BLaER1 (cell line): ENCODE results near the gene OR56A4.

Source experiments
- H3K27ac ChIP-seq: shearing (Covaris generic); formaldehyde crosslinking; 2 replicates; pipeline ENCODE4 v1.8.1; 2022
- H3K27me3 ChIP-seq: shearing (Covaris generic); formaldehyde crosslinking; 2 replicates; pipeline ENCODE4 v1.8.1; 2022
- H3K36me3 ChIP-seq: shearing (Covaris generic); formaldehyde crosslinking; 2 replicates; pipeline ENCODE4 v1.8.1; 2022
- H3K4me1 ChIP-seq: shearing (Covaris generic); formaldehyde crosslinking; 2 replicates; pipeline ENCODE4 v1.8.1; 2022
- H3K4me2 ChIP-seq: shearing (Covaris generic); formaldehyde crosslinking; 2 replicates; pipeline ENCODE4 v1.8.1; 2022
- H3K4me3 ChIP-seq: shearing (Covaris generic); formaldehyde crosslinking; 2 replicates; pipeline ENCODE4 v1.8.1; 2022
- H3K9ac ChIP-seq: shearing (Covaris generic); formaldehyde crosslinking; 2 replicates; pipeline ENCODE4 v1.8.1; 2022
- H3K9me3 ChIP-seq: shearing (Covaris generic); formaldehyde crosslinking; 2 replicates; pipeline ENCODE4 v1.8.1; 2022
- H4K20me1 ChIP-seq: shearing (Covaris generic); formaldehyde crosslinking; 2 replicates; pipeline ENCODE4 v1.8.1; 2022
- Cebpa-rat ChIP-seq: shearing (Covaris generic); IDR thresholded peaks from 2 replicates; pipeline ENCODE4 v1.8.1; 2022

Gene OR56A4, protein sequence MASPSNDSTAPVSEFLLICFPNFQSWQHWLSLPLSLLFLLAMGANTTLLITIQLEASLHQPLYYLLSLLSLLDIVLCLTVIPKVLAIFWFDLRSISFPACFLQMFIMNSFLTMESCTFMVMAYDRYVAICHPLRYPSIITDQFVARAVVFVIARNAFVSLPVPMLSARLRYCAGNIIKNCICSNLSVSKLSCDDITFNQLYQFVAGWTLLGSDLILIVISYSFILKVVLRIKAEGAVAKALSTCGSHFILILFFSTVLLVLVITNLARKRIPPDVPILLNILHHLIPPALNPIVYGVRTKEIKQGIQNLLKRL

DNA sequence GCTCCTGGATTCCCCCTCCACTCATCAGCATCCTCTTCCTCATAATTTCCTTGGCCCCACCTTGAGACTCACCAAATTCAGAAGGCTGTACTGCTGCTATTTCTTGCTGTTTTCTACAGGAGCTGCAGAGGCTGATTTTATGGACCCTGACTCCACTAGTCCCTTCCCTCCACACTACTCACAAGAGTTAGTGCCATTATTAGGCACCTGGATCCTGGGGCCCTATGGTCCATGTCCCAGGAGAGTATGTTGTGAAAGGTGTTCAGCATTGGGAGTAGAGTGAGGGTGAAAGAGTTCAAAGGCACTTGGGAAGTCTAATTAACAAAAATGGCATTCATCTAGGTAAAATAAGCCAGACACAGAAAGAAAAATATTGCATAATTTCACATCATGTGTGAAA is at the start of gene OR56A4:
OR56A4 (minus strand) TSS at position 101 of the 400 bp plus-strand sequence. CDS start 3,954 bp downstream, outside the sequence.
- Histone ChIP-seq H3K4me3 (no peak within 1 kb of the TSS), H3K4me2 (no peak within 1 kb of the TSS), H3K27me3 (no peaks in the 10 kb centered on the region), H3K9ac (no peak within 1 kb of the TSS), H3K4me1 (no peaks in the 10 kb centered on the region), H4K20me1 (no peaks in the 10 kb centered on the region), H3K27ac (no peak within 1 kb of the TSS), H3K36me3 (no peaks in the 10 kb centered on the region), H3K9me3 (no peaks in the 10 kb centered on the region)
- TF ChIP-seq Cebpa-rat = no peak

DNA sequence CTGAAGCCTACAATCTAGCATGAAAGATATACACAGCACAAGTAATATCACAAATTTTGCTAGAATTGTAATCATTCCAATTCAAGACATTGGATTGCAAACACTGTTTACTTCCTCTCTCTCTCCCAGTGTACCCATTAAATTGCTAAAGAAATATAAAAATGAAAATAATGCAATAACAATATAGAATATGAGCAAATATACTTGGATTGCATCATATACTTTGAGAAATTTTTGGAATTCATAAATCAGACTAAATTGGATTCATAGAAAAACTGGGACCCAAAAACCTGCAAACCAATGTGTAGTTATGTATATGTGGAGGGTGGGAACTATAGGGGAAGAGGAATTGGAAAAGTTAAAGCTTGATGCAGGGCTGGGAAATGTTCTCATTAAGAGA is 48.8 kb upstream of the OR56A4 start:
- H3K4me1 ChIP-seq = no peaks in the 10 kb centered on the region
- H3K27me3 ChIP-seq = no peaks in the 10 kb centered on the region
- no peak overlapping the region for H3K9ac ChIP-seq
- no peaks in the 10 kb centered on the region for H3K9me3 ChIP-seq
- no peak overlapping the region for H3K4me2 ChIP-seq
- no peaks in the 10 kb centered on the region for H3K36me3 ChIP-seq
- H4K20me1 ChIP-seq = no peaks in the 10 kb centered on the region
- TF ChIP-seq Cebpa-rat = no peak
- H3K27ac ChIP-seq = no peak overlapping the region
- no peak overlapping the region for H3K4me3 ChIP-seq

DNA sequence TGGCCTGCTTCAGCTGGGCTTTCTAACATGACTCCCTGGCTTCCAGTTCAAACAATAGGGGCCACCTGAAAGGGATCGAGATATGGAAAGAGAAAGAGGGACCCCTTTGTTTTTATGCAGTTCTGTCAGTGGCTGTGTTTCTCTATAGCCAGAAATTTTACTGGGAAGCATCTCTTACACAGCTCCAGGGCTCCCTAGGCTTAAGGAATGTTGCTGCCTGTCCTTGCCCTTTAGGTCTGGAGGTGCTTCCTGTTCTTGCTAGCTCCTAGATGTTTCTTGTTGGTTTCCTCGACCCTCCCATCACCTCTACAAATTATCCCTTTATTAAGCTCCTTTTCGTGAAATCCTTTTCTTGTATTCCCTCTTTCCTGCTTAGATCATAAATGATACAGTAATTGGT is 45.6 kb upstream of the OR56A4 start:
- Histone ChIP-seq H3K4me2 (no peak overlapping the region), H3K4me1 (peaks cover 7% of the 10 kb centered on the region), H3K36me3 (no peaks in the 10 kb centered on the region), H3K4me3 (no peak overlapping the region), H3K27me3 (no peaks in the 10 kb centered on the region), H3K9me3 (no peaks in the 10 kb centered on the region), H3K27ac (no peak overlapping the region), H4K20me1 (no peaks in the 10 kb centered on the region), H3K9ac (no peak overlapping the region)
- no peak for TF ChIP-seq Cebpa-rat

DNA sequence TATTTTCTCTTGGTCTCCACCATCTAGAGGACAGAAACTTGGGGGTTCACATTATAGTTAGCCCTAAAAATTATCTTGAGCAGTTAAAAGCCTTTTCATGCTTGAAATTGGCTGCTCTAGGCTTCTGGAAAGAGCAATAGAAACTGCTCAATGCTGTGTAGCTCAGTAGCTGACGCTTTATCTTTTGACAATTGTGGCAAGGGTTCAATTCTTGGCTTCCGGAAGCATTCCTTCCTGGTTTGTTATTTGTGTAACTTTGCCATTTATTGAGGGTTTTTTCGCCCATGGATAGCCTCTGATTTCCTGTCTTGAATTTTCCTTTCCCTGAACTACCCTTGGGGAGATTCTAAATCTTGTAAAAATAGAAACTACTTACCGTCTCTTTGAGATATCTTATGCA is 34.1 kb upstream of the OR56A4 start:
- Histone ChIP-seq H3K27me3 (no peaks in the 10 kb centered on the region), H3K4me3 (no peak overlapping the region), H3K4me2 (no peak overlapping the region), H3K4me1 (no peaks in the 10 kb centered on the region), H4K20me1 (no peaks in the 10 kb centered on the region), H3K9ac (no peak overlapping the region), H3K27ac (no peak overlapping the region), H3K9me3 (no peaks in the 10 kb centered on the region), H3K36me3 (no peaks in the 10 kb centered on the region)
- no peak for TF ChIP-seq Cebpa-rat

DNA sequence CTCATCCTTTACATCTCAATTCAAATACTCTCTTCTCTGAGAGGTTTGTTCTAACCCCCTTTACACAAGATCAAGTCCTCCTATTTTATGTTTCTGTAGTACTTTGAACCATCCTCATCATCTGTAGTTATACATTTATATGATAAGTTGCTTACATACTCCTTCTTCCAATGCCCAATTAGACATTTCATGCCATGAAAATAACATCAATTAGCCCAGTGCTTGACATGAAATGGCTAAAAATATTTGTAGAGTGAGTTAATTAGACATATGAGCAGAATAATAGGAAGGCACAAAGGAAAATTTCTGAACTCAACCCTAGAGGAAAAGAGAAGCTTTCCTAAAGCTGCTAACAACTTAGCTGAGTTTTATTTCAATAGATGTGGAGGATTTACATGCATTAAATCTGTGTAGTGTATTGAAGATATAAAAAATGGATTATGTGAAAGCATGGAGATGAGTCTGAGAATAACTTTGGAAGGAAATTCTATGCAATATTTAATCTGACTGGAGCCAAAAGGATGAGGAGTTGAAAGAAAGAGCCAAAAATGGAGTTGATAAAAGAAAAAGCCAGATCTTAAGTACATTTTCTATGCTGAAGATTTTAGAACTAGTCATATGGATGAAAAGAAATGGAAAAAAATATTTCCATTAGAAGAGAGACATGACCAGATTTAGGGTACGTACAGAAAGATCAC is 24.1 kb upstream of the OR56A4 start, which contains the start of gene OR56A1:
OR56A1 (minus strand) TSS at position 51 of the 698 bp plus-strand sequence. CDS start 3,066 bp downstream, outside the sequence.
- Histone ChIP-seq H3K27me3 (no peaks in the 10 kb centered on the region), H3K9ac (no peak within 1 kb of the TSS), H3K4me2 (no peak within 1 kb of the TSS), H4K20me1 (no peaks in the 10 kb centered on the region), H3K36me3 (no peaks in the 10 kb centered on the region), H3K9me3 (no peaks in the 10 kb centered on the region), H3K4me3 (no peak within 1 kb of the TSS), H3K4me1 (no peaks in the 10 kb centered on the region), H3K27ac (no peak within 1 kb of the TSS)
- TF ChIP-seq Cebpa-rat = no peak

DNA sequence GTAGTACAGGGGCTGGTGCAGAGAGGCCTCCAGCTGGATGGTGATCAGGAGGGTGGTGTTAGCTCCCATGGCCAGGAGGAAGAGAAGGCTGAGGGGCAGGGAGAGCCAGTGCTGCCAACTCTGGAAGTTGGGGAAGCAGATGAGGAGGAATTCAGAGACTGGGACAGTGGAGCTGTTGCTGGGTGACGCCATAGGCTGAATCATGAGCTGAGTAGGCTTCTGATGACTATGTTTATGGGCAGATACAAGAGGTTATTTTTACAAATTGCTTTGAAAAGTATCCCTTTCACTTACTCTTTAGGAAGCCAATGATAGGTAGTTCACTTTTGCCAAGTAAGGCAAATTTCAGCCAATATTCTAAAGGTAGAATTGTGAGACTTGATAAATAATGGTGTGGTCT is 20.8 kb upstream of the OR56A4 start:
- Histone ChIP-seq H3K9ac (no peak overlapping the region), H3K9me3 (no peaks in the 10 kb centered on the region), H4K20me1 (no peaks in the 10 kb centered on the region), H3K27ac (no peak overlapping the region), H3K4me1 (no peaks in the 10 kb centered on the region), H3K36me3 (no peaks in the 10 kb centered on the region), H3K4me3 (no peak overlapping the region), H3K4me2 (no peak overlapping the region), H3K27me3 (no peaks in the 10 kb centered on the region)
- TF ChIP-seq Cebpa-rat = no peak

DNA sequence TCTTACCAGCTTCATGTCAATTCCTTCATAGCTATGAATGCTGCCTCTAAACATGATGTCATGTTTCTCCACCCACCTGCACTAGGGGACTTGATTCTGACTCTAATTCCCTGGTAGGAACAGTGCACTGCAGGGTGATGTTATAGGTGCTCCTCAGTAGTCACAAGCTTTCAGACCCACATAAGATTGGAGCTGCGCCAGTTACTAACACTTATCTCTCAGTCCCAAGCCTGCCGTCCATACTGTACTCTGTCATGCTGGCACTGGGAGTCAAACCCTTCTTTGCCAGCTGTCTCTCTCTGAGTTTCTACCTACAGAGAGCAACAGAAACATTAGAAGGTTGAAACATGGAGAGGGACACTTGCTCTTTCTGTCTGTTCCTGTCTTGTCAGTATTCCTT is 18.3 kb upstream of the OR56A4 start:
- no peak for TF ChIP-seq Cebpa-rat

DNA sequence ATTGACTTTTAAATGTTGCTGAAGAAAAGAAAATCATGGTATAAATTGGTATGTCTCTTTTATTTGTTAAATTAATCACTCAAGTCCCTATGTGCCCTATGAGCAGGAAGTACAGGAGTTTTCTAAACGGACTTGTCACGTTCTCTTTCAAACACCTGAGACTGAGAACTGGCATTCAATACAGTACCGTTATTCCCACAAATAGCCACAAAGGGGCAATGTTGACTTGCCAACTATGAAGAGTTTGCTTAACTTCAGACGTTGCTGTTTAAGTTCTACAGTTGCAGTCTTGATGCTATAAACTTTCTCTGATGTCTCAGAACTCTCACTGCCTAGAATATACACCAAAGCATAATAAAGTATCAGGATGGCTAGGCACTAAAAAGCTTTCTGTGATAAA is 16.2 kb upstream of the OR56A4 start:
- Histone ChIP-seq H3K27ac (no peak overlapping the region), H3K4me2 (no peak overlapping the region), H3K36me3 (no peaks in the 10 kb centered on the region), H3K9me3 (no peaks in the 10 kb centered on the region), H3K4me1 (no peaks in the 10 kb centered on the region), H3K9ac (no peak overlapping the region), H4K20me1 (no peaks in the 10 kb centered on the region), H3K4me3 (no peak overlapping the region), H3K27me3 (no peaks in the 10 kb centered on the region)
- no peak for TF ChIP-seq Cebpa-rat

More for the DNA sequence above, 18.3 kb upstream of the OR56A4 start:
- H3K9ac ChIP-seq = no peak overlapping the region
- no peak overlapping the region for H3K27ac ChIP-seq
- no peaks in the 10 kb centered on the region for H3K27me3 ChIP-seq
- no peaks in the 10 kb centered on the region for H4K20me1 ChIP-seq
- H3K4me2 ChIP-seq = no peak overlapping the region
- H3K4me1 ChIP-seq = no peaks in the 10 kb centered on the region
- H3K4me3 ChIP-seq = no peak overlapping the region
- no peaks in the 10 kb centered on the region for H3K9me3 ChIP-seq
- H3K36me3 ChIP-seq = no peaks in the 10 kb centered on the region

DNA sequence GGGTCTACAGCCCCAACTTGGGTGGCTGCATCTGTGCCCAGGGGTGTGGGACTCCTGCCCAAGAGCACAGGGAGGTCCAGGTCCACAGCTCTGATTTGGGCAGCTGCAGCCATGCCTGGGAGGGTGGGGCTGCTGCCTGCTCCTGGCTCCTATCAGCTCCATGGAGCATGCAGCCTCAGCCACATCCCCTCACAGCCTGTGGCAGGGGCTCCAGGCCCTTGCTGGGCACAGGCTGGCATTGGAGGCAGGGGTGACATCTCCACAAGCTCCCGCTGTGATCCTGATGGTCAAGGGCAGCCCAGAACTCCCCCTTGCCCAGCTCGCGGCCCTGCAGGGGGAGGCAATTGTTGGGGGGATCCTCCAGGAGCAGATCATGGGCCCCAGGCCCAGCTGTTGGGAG is 6.3 kb upstream of the OR56A4 start:
- H3K27me3 ChIP-seq = no peaks in the 10 kb centered on the region
- H3K36me3 ChIP-seq = no peaks in the 10 kb centered on the region
- H4K20me1 ChIP-seq = no peaks in the 10 kb centered on the region
- no peak for TF ChIP-seq Cebpa-rat
- no peaks in the 10 kb centered on the region for H3K4me1 ChIP-seq
- no peak overlapping the region for H3K4me3 ChIP-seq
- H3K9ac ChIP-seq = no peak overlapping the region
- H3K27ac ChIP-seq = no peak overlapping the region
- peaks cover 10% of the 10 kb centered on the region; the same call in 1 of the 2 replicates for H3K9me3 ChIP-seq
- H3K4me2 ChIP-seq = no peak overlapping the region

DNA sequence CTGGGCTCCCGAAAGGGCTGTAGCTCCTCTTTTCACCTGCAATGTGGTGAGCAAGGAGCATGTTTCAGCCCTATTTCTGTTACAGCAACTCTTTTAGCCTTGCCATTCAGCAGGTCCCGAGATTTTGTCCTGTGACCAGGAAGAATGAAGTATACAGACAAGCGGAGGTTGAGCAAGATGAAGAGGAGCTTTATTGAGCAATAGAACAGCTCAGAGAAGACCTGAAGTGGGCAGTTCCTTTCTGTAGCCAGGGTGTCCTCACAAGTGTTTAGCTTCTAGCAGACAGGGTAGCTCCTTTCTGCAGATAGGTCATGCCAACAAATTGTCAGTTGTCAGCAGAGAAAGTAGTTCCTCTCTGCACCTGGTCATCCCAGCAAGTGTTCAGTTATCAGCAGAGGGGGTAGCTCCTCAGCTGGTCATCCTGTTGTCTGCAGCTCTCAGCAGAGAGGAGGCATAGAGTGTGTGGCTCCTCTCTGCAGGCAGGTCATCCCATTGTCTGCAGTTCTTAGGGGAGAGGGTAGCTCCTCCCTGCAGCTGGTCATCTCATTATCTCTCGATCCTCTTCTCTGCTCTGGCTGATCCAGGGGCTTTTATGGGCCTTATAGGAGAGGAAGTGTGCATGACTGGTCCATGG is 5.4 kb upstream of the OR56A4 start:
- Histone ChIP-seq H3K27ac (no peak overlapping the region), H3K9ac (no peak overlapping the region), H3K36me3 (no peaks in the 10 kb centered on the region), H3K9me3 (peaks cover 8% of the 10 kb centered on the region; the same call in 1 of the 2 replicates), H4K20me1 (no peaks in the 10 kb centered on the region), H3K4me1 (no peaks in the 10 kb centered on the region), H3K4me2 (no peak overlapping the region), H3K4me3 (no peak overlapping the region), H3K27me3 (no peaks in the 10 kb centered on the region)
- TF ChIP-seq Cebpa-rat = no peak
